GM21367 (cell line): ENCODE measurements around the gene KCNAB1.

Experiments used
- ATAC-seq: cut with Tn5 transposase; IDR thresholded peaks from one replicate; pipeline ENCODE4 v1.9.1; 2021; ENCODE audit not compliant: unreplicated experiment

KCNAB1 gene

DNA sequence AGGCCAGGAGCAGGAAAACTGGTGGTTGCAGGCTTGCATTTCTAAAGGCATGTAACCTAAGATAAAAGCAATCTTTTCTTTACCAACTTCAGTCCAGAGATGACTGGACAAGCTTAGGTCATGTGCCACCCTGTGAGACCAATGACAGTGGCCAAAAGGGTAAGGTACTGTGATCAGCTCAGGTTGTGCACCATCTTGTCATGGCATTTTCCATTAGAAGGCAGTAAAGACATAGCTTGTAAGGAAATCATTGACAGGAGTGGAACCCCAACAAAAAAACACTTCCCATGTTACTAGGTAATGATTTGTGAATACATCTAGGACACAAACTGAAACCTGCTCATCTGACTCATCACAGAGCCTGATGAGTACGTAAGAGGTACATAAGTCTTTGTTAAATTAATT, 399.4 kb downstream of the KCNAB1 start:
- ATAC-seq, result peak; percentile 60

DNA sequence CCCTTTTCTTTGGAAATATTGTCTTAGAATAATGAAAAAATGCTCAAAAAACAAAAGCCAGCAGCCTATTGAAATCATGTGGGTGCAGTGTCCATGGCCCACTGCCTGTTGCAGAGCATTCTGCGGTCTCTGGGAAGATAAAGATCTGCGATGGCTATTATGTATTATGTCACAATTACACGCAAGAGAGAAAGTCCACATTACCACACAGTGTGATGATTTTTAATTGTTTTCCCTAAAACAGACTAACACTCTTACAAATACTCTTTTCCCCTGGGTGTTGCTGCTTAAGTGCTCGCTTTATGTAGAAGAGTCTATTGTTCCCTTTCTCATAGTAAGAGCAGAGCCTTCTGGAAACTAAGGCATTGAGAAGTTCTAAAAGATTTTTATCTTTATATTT, 402.3 kb downstream of the KCNAB1 start:
- no peak for ATAC-seq

DNA sequence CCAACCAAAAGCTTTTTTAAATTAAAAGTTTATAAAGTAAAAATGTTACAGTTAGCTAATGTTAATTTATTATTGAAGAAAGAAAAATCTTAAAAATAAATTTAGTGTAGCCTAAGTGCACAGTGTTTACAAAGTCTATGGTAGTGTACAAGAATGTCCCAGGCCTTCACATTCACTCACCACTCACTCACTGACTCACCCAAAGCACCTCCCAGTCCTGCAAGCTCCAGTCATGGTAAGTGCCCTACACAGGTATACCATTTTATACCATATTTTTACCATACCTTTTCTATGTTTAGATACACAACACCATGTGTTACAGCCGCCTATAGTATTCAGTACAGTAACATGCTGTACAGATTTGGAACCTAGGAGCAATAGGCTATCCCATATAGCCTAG, 405.4 kb downstream of the KCNAB1 start:
- no peak for ATAC-seq

GRCh38 chr3:156527060-156527459, 406.7 kb downstream of the KCNAB1 start:
- ATAC-seq, result no peak

DNA sequence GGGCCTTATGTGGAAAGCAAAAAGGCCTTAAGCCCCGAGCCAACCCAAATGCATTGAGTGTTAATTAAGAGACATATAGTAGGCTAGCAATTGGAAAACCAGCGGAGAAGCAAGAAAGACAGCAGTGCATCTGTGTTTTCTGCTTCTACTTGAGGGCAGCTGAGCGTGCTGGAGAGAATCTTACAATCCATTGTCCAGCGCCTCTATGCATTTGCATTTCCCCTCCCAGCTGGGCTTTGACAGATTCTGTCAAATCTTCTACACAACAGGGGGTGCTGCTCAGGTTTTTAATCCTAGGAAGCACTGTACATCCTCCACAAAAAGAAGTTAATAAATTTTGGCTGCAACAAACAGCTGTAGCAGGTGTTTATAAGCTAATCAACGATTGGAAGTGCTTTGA, 410.6 kb downstream of the KCNAB1 start:
- ATAC-seq, result no peak

- ATAC-seq, result no peak
These were observed 412.4 kb downstream of the KCNAB1 start for GRCh38 chr3:156532730-156533129.

GRCh38 chr3:156533205-156533604, 412.8 kb downstream of the KCNAB1 start:
- ATAC-seq, result no peak

DNA sequence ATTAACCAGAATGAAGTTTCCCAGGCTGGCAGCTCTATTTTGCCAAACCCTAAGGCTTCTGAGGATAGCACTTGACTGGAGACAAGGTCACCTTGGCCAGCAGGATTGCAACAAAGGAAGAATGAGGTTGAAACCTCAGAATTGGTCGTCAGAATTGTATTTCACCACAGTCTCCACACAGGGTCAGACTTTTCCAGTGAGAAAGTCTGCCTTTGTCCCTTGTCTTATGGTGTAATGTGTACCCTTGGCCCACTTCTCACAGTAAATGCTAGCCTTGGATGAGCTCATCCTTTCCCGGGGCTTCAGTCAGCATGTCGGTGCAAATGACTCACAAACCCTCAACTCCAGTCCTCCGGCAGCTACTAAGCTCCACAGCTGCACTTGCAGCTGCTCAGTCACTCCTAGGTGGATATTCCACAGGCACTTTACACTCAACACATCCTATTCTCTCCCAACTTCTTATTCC, 414.8 kb downstream of the KCNAB1 start:
- ATAC-seq, result no peak

DNA sequence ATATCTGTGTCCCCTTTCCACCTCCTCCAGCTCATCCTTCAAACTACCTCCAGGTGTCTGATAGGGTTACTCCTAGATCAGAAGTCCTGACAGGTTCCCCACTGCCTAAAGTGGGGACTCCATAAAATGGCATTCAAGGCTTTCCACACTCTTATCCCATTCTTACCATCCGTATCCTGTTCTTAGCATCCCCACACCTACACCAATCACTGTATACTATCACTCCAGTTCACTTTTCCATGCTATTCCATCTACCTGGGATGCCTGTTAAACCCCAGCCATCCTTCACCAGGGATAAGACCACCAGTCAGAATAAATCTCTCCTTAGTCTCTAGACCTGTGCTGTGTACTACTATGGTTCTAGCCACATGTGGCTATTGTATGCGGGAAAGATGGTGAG, 415.4 kb downstream of the KCNAB1 start:
- ATAC-seq, result no peak

- no peak for ATAC-seq
These were observed 416.3 kb downstream of the KCNAB1 start for GRCh38 chr3:156536524-156537316.

GRCh38 chr3:156539051-156539450, 418.7 kb downstream of the KCNAB1 start:
- ATAC-seq, result no peak

DNA sequence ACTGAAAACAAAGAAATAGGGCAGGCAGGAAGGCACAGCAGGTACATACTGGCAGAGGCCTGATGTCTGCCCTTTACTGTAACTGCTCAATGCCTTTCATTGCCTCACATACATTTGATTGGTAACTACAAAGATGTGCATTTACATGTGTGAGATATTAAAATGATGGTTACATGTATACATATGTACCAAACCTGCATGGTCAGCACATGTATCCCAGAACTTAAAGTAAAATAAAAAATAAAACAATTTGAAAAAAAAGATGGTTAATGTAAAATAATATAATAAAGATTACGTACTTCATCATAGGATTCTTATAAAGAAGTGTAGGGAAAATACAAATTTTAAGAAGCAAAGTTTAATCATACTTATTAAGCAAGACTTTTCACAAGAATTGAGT, 419.4 kb downstream of the KCNAB1 start:
- ATAC-seq, result no peak

- ATAC-seq, result no peak
These were observed 422.0 kb downstream of the KCNAB1 start for GRCh38 chr3:156542101-156543042.

GRCh38 chr3:156543043-156543555, 422.7 kb downstream of the KCNAB1 start:
- ATAC-seq, result no peak

- no peak for ATAC-seq
These were observed 427.3 kb downstream of the KCNAB1 start for GRCh38 chr3:156547637-156548036.

DNA sequence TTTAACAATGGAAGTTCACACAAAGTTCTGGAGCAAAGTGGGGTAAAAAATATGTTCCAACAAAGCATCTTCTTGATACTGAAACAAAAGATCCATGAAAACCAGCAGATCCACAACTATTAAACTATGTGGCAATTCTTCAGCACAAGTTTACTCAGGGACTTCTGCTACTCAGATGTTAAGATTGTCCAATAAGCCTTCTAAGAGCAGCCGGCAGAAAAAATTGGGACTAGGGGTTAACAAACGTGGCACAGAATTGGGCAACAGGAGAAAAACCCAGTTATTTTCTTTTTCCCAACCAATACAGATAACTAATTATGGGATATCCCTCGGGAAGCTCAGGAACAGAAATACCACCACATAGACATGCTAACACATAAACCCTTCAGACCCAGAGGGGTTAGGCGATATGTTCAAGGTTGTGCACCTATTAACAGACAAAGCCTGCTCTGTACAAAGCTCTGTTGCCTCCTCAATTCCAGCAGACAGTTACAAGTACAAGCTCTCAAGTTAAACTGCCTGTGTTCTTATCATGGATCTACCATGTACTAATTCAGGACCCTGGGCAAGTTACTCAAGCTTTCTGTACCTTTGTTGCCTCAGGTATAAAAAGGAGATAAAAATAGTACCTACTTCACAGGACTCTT, 427.8 kb downstream of the KCNAB1 start:
- no peak for ATAC-seq

DNA sequence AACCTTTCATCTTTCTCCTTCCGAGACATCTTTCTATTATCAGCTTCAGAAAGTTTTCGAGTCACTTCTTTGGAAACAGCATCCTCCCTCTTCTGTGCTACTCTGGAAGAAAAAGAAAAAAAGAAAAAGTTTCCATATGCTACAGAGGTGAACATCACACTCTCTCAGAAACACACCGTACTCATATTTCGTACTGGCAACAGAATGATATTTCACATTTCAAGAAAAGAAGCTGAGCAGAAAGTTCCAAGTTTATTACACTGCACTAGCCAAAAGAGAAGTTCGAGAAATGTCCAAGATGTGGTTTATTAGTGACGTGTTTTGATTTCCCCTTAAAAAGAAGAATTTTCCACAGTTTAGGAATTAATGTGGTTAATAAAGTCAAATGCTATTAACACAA, 428.5 kb downstream of the KCNAB1 start:
- no peak for ATAC-seq

GRCh38 chr3:156551261-156551660, 430.9 kb downstream of the KCNAB1 start:
- no peak for ATAC-seq

DNA sequence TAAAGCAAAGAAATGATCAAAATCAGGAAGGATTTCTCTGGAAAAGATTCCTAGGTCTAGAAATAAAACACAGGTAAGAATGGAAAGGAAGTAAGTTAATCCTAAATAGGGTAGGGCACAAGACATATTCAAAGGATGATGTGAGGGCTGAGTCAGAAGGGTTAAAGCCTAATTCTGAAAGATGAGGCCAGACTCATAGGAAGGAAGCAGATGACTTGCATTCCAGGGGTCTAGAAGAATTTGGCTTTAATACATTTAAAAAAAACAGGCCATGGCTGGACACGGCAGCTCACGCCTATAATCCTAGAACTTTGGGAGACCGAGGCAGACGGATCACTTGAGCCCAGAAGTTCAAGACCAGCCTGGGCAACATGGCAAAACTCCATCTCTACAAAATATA, 431.4 kb downstream of the KCNAB1 start:
- ATAC-seq, result no peak

GRCh38 chr3:156552973-156553372, 432.6 kb downstream of the KCNAB1 start:
- ATAC-seq, result no peak

GRCh38 chr3:156553705-156554356, 433.5 kb downstream of the KCNAB1 start:
- ATAC-seq, result no peak
